H1 (cell line): ENCODE results near the gene CCNA2. TPM values are rescaled to one million over a fixed set of nuclear protein-coding genes. Genes with fewer than 3 reads are reported as not detected.

Source experiments
- CTCF ChIA-PET: fragments of 300-600 bp; sonication (Branson Sonifier 250); formaldehyde crosslinking; loops from one replicate; lab custom pipeline; 2021; ENCODE audit not compliant: partially characterized antibody; lab: Charles Lee
- POLR2A ChIA-PET: fragments of 300-600 bp; sonication (Branson Sonifier 250); formaldehyde crosslinking; loops from one replicate; lab custom pipeline; 2021; ENCODE audit warnings: inconsistent platforms; ENCODE audit not compliant: partially characterized antibody; lab: Charles Lee
- DNase-seq, 2 experiments: peaks; one replicate each; pipeline versions ENCODE4 v3.0.0 to v3.0.0-alpha.2; 2010 to 2022; ENCODE audit warnings: low spot score in 2 of 2, low read depth in 1 of 2, mixed read lengths in 1 of 2
- FAIRE-seq: peaks from 2 replicates; lab custom pipeline; 2011; peaks lifted over from hg19 to GRCh38; lab: Jason Lieb, UNC
- H2AFZ ChIP-seq: 2 replicates; pipeline ENCODE4 v1.8.1; 2012; ENCODE audit warnings: low read length, inconsistent platforms
- H2AK5ac ChIP-seq: 2 replicates; pipeline ENCODE4 v1.6.1; 2013; ENCODE audit warnings: low read depth, low read length
- H2BK120ac ChIP-seq: replicated peaks from 2 replicates; pipeline ENCODE3; 2013; ENCODE audit warnings: low read depth, low read length, inconsistent platforms
- H2BK12ac ChIP-seq: 2 replicates; pipeline ENCODE4 v1.6.1; 2013; ENCODE audit warnings: low read depth, low read length
- H2BK15ac ChIP-seq: 2 replicates; pipeline ENCODE4 v1.6.1; 2013; ENCODE audit warnings: low read length
- H2BK20ac ChIP-seq: 2 replicates; pipeline ENCODE4 v1.6.1; 2013; ENCODE audit warnings: low read length
- H2BK5ac ChIP-seq: 2 replicates; pipeline ENCODE4 v1.6.1; 2013; ENCODE audit warnings: low read depth, low read length
- H3K14ac ChIP-seq: 2 replicates; pipeline ENCODE4 v1.6.1; 2013; ENCODE audit warnings: inconsistent platforms; ENCODE audit not compliant: insufficient read length
- H3K18ac ChIP-seq: 2 replicates; pipeline ENCODE4 v1.6.1; 2013; ENCODE audit warnings: low read length; ENCODE audit errors: extremely low read depth
- H3K23ac ChIP-seq: 2 replicates; pipeline ENCODE4 v1.6.1; 2013; ENCODE audit warnings: inconsistent platforms; ENCODE audit not compliant: insufficient read length
- H3K23me2 ChIP-seq: 2 replicates; pipeline ENCODE4 v1.6.1; 2013; ENCODE audit warnings: low read depth, low read length
- H3K27ac ChIP-seq: 2 replicates; pipeline ENCODE4 v1.6.1; 2011; ENCODE audit warnings: low read depth, low read length, inconsistent platforms
- H3K27me3 ChIP-seq, 4 experiments: replicated peaks in 1 of 4; 1 replicate in 1 of 4; 2 replicates in 3 of 4; pipeline versions ENCODE4 v1.6.1 to v1.8.1; 2011 to 2013; ENCODE audit warnings: low read length in 3 of 4, mild to moderate bottlenecking in 3 of 4, inconsistent platforms in 2 of 4, mixed read lengths in 2 of 4, moderate library complexity in 1 of 4; ENCODE audit not compliant: control insufficient read depth in 3 of 4, insufficient read depth in 3 of 4; ENCODE audit errors: extremely low read depth in 1 of 4
- H3K36me3 ChIP-seq, 4 experiments: 2 replicates each; pipeline versions ENCODE4 v1.6.1 to v1.8.1; 2011 to 2013; ENCODE audit warnings: mild to moderate bottlenecking in 4 of 4, low read length in 3 of 4, moderate library complexity in 2 of 4, control low read depth in 1 of 4, inconsistent platforms in 1 of 4; ENCODE audit not compliant: insufficient read depth in 4 of 4, control insufficient read depth in 2 of 4
- H3K4ac ChIP-seq: replicated peaks from 2 replicates; pipeline ENCODE3; 2013; ENCODE audit warnings: low read length, low read depth, mixed read lengths, inconsistent platforms; ENCODE audit not compliant: insufficient read length
- H3K4me1 ChIP-seq, 4 experiments: replicated peaks in 1 of 4; 1 replicate in 1 of 4; 2 replicates in 3 of 4; pipeline versions ENCODE4 v1.6.1 to v1.8.1; 2011 to 2013; ENCODE audit warnings: low read length in 3 of 4, inconsistent platforms in 2 of 4, mixed read lengths in 1 of 4; ENCODE audit not compliant: insufficient read depth in 4 of 4, control insufficient read depth in 3 of 4
- H3K4me2 ChIP-seq, 2 experiments: 2 replicates each; pipeline versions ENCODE4 v1.6.1 to v1.8.1; 2011 to 2013; ENCODE audit warnings: low read depth in 2 of 2, low read length in 2 of 2, control low read depth in 1 of 2, inconsistent platforms in 1 of 2, mild to moderate bottlenecking in 1 of 2; ENCODE audit not compliant: insufficient read depth in 1 of 2
- H3K4me3 ChIP-seq, 4 experiments: fragments of 200-600, 300-600 bp in 1 of 4; sonication (generic), shearing (Covaris generic), sonication (Bioruptor Twin) in 1 of 4; 2 replicates each; pipeline versions ENCODE4 v1.5.1 to v1.8.1; 2011 to 2016; ENCODE audit warnings: low read length in 4 of 4, low read depth in 3 of 4, control low read depth in 2 of 4, inconsistent platforms in 2 of 4, mild to moderate bottlenecking in 2 of 4, mixed read lengths in 1 of 4, moderate library complexity in 1 of 4; ENCODE audit not compliant: insufficient read depth in 2 of 4; ENCODE audit errors: extremely low read depth in 1 of 4
- H3K56ac ChIP-seq: replicated peaks from 2 replicates; pipeline ENCODE3; 2013; ENCODE audit warnings: low read depth, mild to moderate bottlenecking, mixed read lengths, low read length, inconsistent platforms; ENCODE audit not compliant: insufficient read length
- H3K79me1 ChIP-seq: 2 replicates; pipeline ENCODE4 v1.6.1; 2013; ENCODE audit warnings: low read depth, low read length, control low read depth
- H3K79me2 ChIP-seq, 2 experiments: 2 replicates each; pipeline versions ENCODE4 v1.6.1 to v1.8.1; 2012 to 2013; ENCODE audit warnings: low read length in 2 of 2, mild to moderate bottlenecking in 2 of 2, inconsistent platforms in 1 of 2; ENCODE audit not compliant: insufficient read depth in 2 of 2, control insufficient read depth in 1 of 2
- H3K9ac ChIP-seq, 4 experiments: replicated peaks in 1 of 4; 1 replicate in 1 of 4; 2 replicates in 3 of 4; pipeline versions ENCODE4 v1.6.1 to v1.8.1; 2011 to 2013; ENCODE audit warnings: low read depth in 3 of 4, low read length in 3 of 4, control low read depth in 2 of 4, mild to moderate bottlenecking in 2 of 4, moderate library complexity in 2 of 4, inconsistent platforms in 1 of 4; ENCODE audit errors: extremely low read depth in 1 of 4
- H3K9me3 ChIP-seq, 2 experiments: 2 replicates each; pipeline versions ENCODE4 v1.6.1 to v1.8.1; 2012 to 2013; ENCODE audit warnings: mild to moderate bottlenecking in 2 of 2, moderate library complexity in 2 of 2, control low read depth in 1 of 2, inconsistent platforms in 1 of 2, low read depth in 1 of 2, low read length in 1 of 2, mixed read lengths in 1 of 2; ENCODE audit not compliant: insufficient read depth in 2 of 2
- H4K20me1 ChIP-seq, 2 experiments: replicated peaks in 1 of 2; 2 replicates each; pipeline versions ENCODE3 to v1.8.1; 2011 to 2013; ENCODE audit warnings: inconsistent platforms in 2 of 2, low read length in 2 of 2, mild to moderate bottlenecking in 1 of 2; ENCODE audit not compliant: insufficient read depth in 2 of 2, control insufficient read depth in 1 of 2
- H4K5ac ChIP-seq: 2 replicates; pipeline ENCODE4 v1.6.1; 2013; ENCODE audit warnings: low read length, low read depth, mixed read lengths, inconsistent platforms; ENCODE audit not compliant: insufficient read length
- H4K8ac ChIP-seq: 2 replicates; pipeline ENCODE4 v1.8.0; 2013; ENCODE audit warnings: mild to moderate bottlenecking, moderate library complexity, low read length, inconsistent platforms; ENCODE audit not compliant: insufficient read depth; ENCODE audit errors: extremely low read depth
- H4K91ac ChIP-seq: replicated peaks from 2 replicates; pipeline ENCODE3; 2013; ENCODE audit warnings: low read length, mixed read lengths, inconsistent platforms; ENCODE audit not compliant: insufficient read length
- EP300 ChIP-seq, 2 experiments: IDR thresholded peaks; 1 replicate in 1 of 2; 2 replicates in 1 of 2; pipeline ENCODE4 v1.6.1; 2011 to 2012; ENCODE audit warnings: low read depth in 2 of 2, low read length in 2 of 2, mild to moderate bottlenecking in 2 of 2, borderline replicate concordance in 1 of 2, inconsistent platforms in 1 of 2, moderate library complexity in 1 of 2
- WGBS, 2 experiments: shearing (Covaris generic) in 1 of 2; methylation state at CpG; one replicate each; pipeline versions ENCODE4 v1.1.6 to v1.1.7; 2013 to 2015; ENCODE audit warnings: low lambda C conversion rate in 2 of 2, mixed read lengths in 2 of 2, inconsistent platforms in 1 of 2, low coverage in 1 of 2, missing lambda C conversion rate in 1 of 2; ENCODE audit not compliant: insufficient replicate concordance in 2 of 2, insufficient coverage in 1 of 2, insufficient read length in 1 of 2; ENCODE audit errors: extremely low coverage in 1 of 2, missing lambda C conversion rate in 1 of 2; 5-methylcytosine and 5-hydroxymethylcytosine counted together
- polyA plus RNA-seq, 7 experiments: library from polyadenylated mRNA; depleted of rRNA in 3 of 7; stranded (reverse) in 5 of 7; unstranded in 2 of 7; fragments of >200 nt in 5 of 7; fragments of 200-250 nt in 2 of 7; gene quantifications; 1 replicate in 5 of 7; 2 replicates in 1 of 7; 4 replicates in 1 of 7; pipeline versions ENCODE4 v1.2.1 to v1.2.3, GENCODE V29; 2011 to 2013; ENCODE audit warnings: missing spikeins in 2 of 7, mixed read lengths in 2 of 7
- total RNA-seq: library from RNA; stranded (reverse); fragmentation: NEBNext Ultra II Directional; extraction: Animal tissue kit (Norgen Biotek cat#: 25700); gene quantifications from 2 replicates; pipeline ENCODE4 v1.2.1, GENCODE V29; 2021

Gene CCNA2
- total and polyA plus RNA-seq, 2 of the 8 experiments (the other 6 are each of a cell fraction or from before 2014, with no cell fraction given): 42.1 to 98.6 TPM

- 90% methylated on average over 2 of the region's 2 CpGs; no CpG with 5 or more reads in 1 of the 2 experiments for WGBS, 2 experiments
- H3K36me3 ChIP-seq: peaks cover 19 to 94% (median 59%) of the 10 kb centered on the region in 4 experiments
- no peak overlapping the region for H2BK120ac ChIP-seq
- FAIRE-seq: no peak
- peaks cover 0 to 1% of the 10 kb centered on the region in 2 experiments for H4K20me1 ChIP-seq
- H3K79me2 ChIP-seq: no peaks in the 10 kb centered on the region
- POLR2A ChIA-PET: interaction anchor here (1.6 to 12.6 kb wide), 2 partner anchors 8 to 13 kb away, joined by 5 to 246 read pairs; partner anchors contain the start of gene EXOSC9
- H2BK20ac ChIP-seq: no peak overlapping the region
- no peak overlapping the region for H2BK15ac ChIP-seq
- CTCF ChIA-PET: no interaction called here
- no peak overlapping the region for H3K4ac ChIP-seq
- H4K8ac ChIP-seq: no peak overlapping the region
- no peak overlapping the region for H3K4me2 ChIP-seq
- H4K5ac ChIP-seq: no peak overlapping the region
- no peaks in the 10 kb centered on the region for H3K23me2 ChIP-seq
- H2AFZ ChIP-seq: no peak overlapping the region
- H3K14ac ChIP-seq: no peak overlapping the region
- no peak overlapping the region for H4K91ac ChIP-seq
- no peak overlapping the region for H2AK5ac ChIP-seq
- no peaks in the 10 kb centered on the region for H3K27me3 ChIP-seq
- DNase-seq: no peak
- no peak overlapping the region for H3K27ac ChIP-seq
- H3K4me3 ChIP-seq: no peak overlapping the region
- no peaks in the 10 kb centered on the region for H3K79me1 ChIP-seq
- H3K18ac ChIP-seq: no peak overlapping the region
- H2BK5ac ChIP-seq: no peak overlapping the region
- H3K56ac ChIP-seq: no peak overlapping the region
- H3K4me1 ChIP-seq: no peaks in the 10 kb centered on the region
- H3K9me3 ChIP-seq: no peaks in the 10 kb centered on the region
- no peak overlapping the region for H2BK12ac ChIP-seq
- H3K23ac ChIP-seq: no peak overlapping the region
- H3K9ac ChIP-seq: no peak overlapping the region
- TF ChIP-seq EP300 (IDR thresholded peaks at IDR 0.05; ENCODE audit: borderline replicate concordance in 1 of 2, low read depth in 2 of 2, low read length in 2 of 2): no peak
Observed at GRCh38 chr4:121814756-121815155, 8.9 kb downstream of the CCNA2 start.
